Activated naive CD4-positive, alpha-beta T cell treated with Interleukin-2 at 50 U/mL for 16 hours (primary cell): Measurements from ENCODE around the gene FOXQ1.

Experiments
- DNase-seq: peaks from one replicate; pipeline ENCODE4 v3.0.0-alpha.2; 2020

Gene FOXQ1

GRCh38 chr6:1311400-1312202 is at the start of gene FOXQ1:
TSS of gene FOXQ1 (plus strand) at chr6:1312098. CDS start at chr6:1312705, 607 bp downstream.
- DNase-seq = no peak

GRCh38 chr6:1262704-1263038 is 49.2 kb upstream of the FOXQ1 start:
- no peak for DNase-seq

GRCh38 chr6:1263039-1263849 is 48.7 kb upstream of the FOXQ1 start:
- no peak for DNase-seq

- no peak for DNase-seq
Observed at GRCh38 chr6:1263850-1264377, 48.0 kb upstream of the FOXQ1 start.

GRCh38 chr6:1264619-1265445 is 47.1 kb upstream of the FOXQ1 start:
- DNase-seq = no peak

GRCh38 chr6:1266686-1267056 is 45.2 kb upstream of the FOXQ1 start:
- no peak for DNase-seq

- DNase-seq = no peak
Observed at GRCh38 chr6:1267057-1267732, 44.7 kb upstream of the FOXQ1 start.

GRCh38 chr6:1267790-1268762 is 43.8 kb upstream of the FOXQ1 start:
- no peak for DNase-seq

- DNase-seq = no peak
Observed at GRCh38 chr6:1271071-1271763, 40.7 kb upstream of the FOXQ1 start.

GRCh38 chr6:1278061-1278720 is 33.7 kb upstream of the FOXQ1 start:
- no peak for DNase-seq

GRCh38 chr6:1279065-1279464 is 32.8 kb upstream of the FOXQ1 start:
- no peak for DNase-seq

GRCh38 chr6:1280666-1281300 is 31.1 kb upstream of the FOXQ1 start:
- DNase-seq = no peak

- DNase-seq = no peak
Observed at GRCh38 chr6:1281746-1282145, 30.2 kb upstream of the FOXQ1 start.

- no peak for DNase-seq
Observed at GRCh38 chr6:1283501-1283900, 28.4 kb upstream of the FOXQ1 start.

- DNase-seq = no peak
Observed at GRCh38 chr6:1285556-1285955, 26.3 kb upstream of the FOXQ1 start.

- no peak for DNase-seq
Observed at GRCh38 chr6:1285956-1286355, 25.9 kb upstream of the FOXQ1 start.

- DNase-seq = no peak
Observed at GRCh38 chr6:1287103-1287591, 24.8 kb upstream of the FOXQ1 start.

GRCh38 chr6:1290086-1290485 is 21.8 kb upstream of the FOXQ1 start:
- no peak for DNase-seq

- DNase-seq = no peak
Observed at GRCh38 chr6:1290805-1291204, 21.1 kb upstream of the FOXQ1 start.
